Gastrocnemius medialis (tissue), 4 donors: ENCODE measurements around the gene KCNE3. TPM values are rescaled to one million over a fixed set of nuclear protein-coding genes. Genes with fewer than 3 reads are reported as not detected.

Experiments used
- ATAC-seq, 2 donors: fragments of 150-250 bp; one replicate each; pipeline ENCODE4 v1.9.1; 2016
- DNase-seq, 2 donors: peaks; one replicate each; pipeline ENCODE4 v3.0.0-alpha.2; 2019
- H3K27ac ChIP-seq, 4 donors: fragments of 200-600 bp; sonication (generic); 1 replicate in 1 of 4; 2 replicates in 3 of 4; pipeline ENCODE4 v1.5.1; 2016 to 2018; ENCODE audit warnings: mild to moderate bottlenecking in 2 of 4, moderate library complexity in 1 of 4
- H3K27me3 ChIP-seq, 3 donors: fragments of 200-600 bp; sonication (generic) in 2 of 3; 1 replicate in 1 of 3; 2 replicates in 2 of 3; pipeline versions ENCODE4 v1.5.1 to v1.6.0; 2016 to 2019; ENCODE audit warnings: mild to moderate bottlenecking in 1 of 3, moderate library complexity in 1 of 3
- H3K36me3 ChIP-seq, 2 donors: fragments of 200-600 bp; sonication (generic) in 1 of 2; one replicate each; pipeline ENCODE4 v1.5.1; 2017 to 2018
- H3K4me1 ChIP-seq, 2 donors: fragments of 200-600 bp; sonication (generic) in 1 of 2; one replicate each; pipeline ENCODE4 v1.5.1; 2016 to 2017; ENCODE audit warnings: mild to moderate bottlenecking in 2 of 2
- H3K4me3 ChIP-seq, 4 donors: fragments of 200-600 bp; sonication (generic) in 3 of 4; 1 replicate in 1 of 4; 2 replicates in 3 of 4; pipeline ENCODE4 v1.5.1; 2016 to 2019; ENCODE audit warnings: mild to moderate bottlenecking in 2 of 4
- H3K9me3 ChIP-seq, 3 donors: fragments of 200-600 bp; sonication (generic) in 2 of 3; 1 replicate in 1 of 3; 2 replicates in 2 of 3; pipeline ENCODE4 v1.5.1; 2016 to 2019
- CTCF ChIP-seq, 5 experiments: fragments of 450-650 bp in 3 of 5; fragments of 200-600 bp in 2 of 5; sonication (generic) in 2 of 5; IDR thresholded peaks in 4 of 5; conservative IDR thresholded peaks in 1 of 5; 1 replicate in 4 of 5; 2 replicates in 1 of 5; pipeline ENCODE4 v1.5.1; 2016 to 2019; ENCODE audit warnings: antibody characterized with exemption in 5 of 5, mild to moderate bottlenecking in 3 of 5, moderate library complexity in 3 of 5
- POLR2A ChIP-seq, 2 donors: fragments of 450-650 bp; IDR thresholded peaks; one replicate each; pipeline ENCODE4 v1.6.1; 2017; ENCODE audit warnings: antibody characterized with exemption in 2 of 2, mild to moderate bottlenecking in 2 of 2, moderate library complexity in 2 of 2
- in situ Hi-C, 4 donors: fragments of 200-750 bp; cut with MboI; loops; one replicate each; pipeline versions ENCODE4 v1.15.0 to v1.8.0; 2017; ENCODE audit warnings: low sequenced_read_pairs in 4 of 4
- intact Hi-C: fragments of 100-400 bp; cut with DNase I; formaldehyde crosslinking; loops from one replicate; pipeline ENCODE4 v1.15.1; 2023; ENCODE audit warnings: low total_unique reads
- total RNA-seq, 4 donors: library from RNA; depleted of rRNA; stranded (reverse); fragments of >200 nt; gene quantifications; one replicate each; pipeline versions ENCODE4 v1.1.0 to v1.2.3, GENCODE V29; 2016

The KCNE3 gene
- total RNA-seq, 4 donors from 2014 or later = 0.24 to 2.8 (median 1.1) TPM

- intact Hi-C loops (no loop called here), in situ Hi-C loops (loop anchor here in 2 of 4 donors (25.0 kb wide), 1 partner anchor 277 kb away; the partner anchor contains the start of genes CHRDL2 (in 2 of the 2) and RNF169 (in 2 of the 2))
- peak in 1 of 2 donors; percentile 31 for ATAC-seq
- no peaks in the 10 kb centered on the region for H3K9me3 ChIP-seq
- no peaks in the 10 kb centered on the region for H3K27me3 ChIP-seq
- H3K4me1 ChIP-seq = peaks cover 0 to 5% of the 10 kb centered on the region in 2 donors
- TF ChIP-seq POLR2A (IDR thresholded peaks at IDR 0.05) (no peak), CTCF (IDR thresholded peaks at IDR 0.05 in 4 of 5, conservative IDR thresholded peaks at IDR 0.05 in 1 of 5) (no peak)
- DNase-seq = no peak
- H3K4me3 ChIP-seq = peak overlapping the region in 1 of 4 donors; percentile 30
- H3K36me3 ChIP-seq = no peaks in the 10 kb centered on the region
- no peak overlapping the region for H3K27ac ChIP-seq
These were observed 6.7 kb downstream of the KCNE3 start for GRCh38 chr11:74460481-74461154.

GRCh38 chr11:74460065-74460464 lies 7.3 kb downstream of the KCNE3 start:
- no peak overlapping the region for H3K27ac ChIP-seq

GRCh38 chr11:74459584-74459983 lies 7.8 kb downstream of the KCNE3 start:
- no peak for DNase-seq
- in situ Hi-C loops = loop anchor here in 3 of 4 donors (5.0 to 25.0 kb wide), 4 partner anchors 105 to 278 kb away; partner anchors contain the start of genes CHRDL2 (in 2 of the 3) and RNF169 (in 2 of the 3)
- no peak for TF ChIP-seq CTCF (IDR thresholded peaks at IDR 0.05 in 4 of 5, conservative IDR thresholded peaks at IDR 0.05 in 1 of 5)
- TF ChIP-seq POLR2A (IDR thresholded peaks at IDR 0.05) = no peak
- no peak for ATAC-seq
- H3K9me3 ChIP-seq = no peaks in the 10 kb centered on the region
- no peak overlapping the region for H3K27ac ChIP-seq
- peaks cover 0 to 5% of the 10 kb centered on the region in 2 donors for H3K4me1 ChIP-seq
- no peaks in the 10 kb centered on the region for H3K27me3 ChIP-seq
- intact Hi-C loops = no loop called here
- H3K4me3 ChIP-seq = no peak overlapping the region
- H3K36me3 ChIP-seq = no peaks in the 10 kb centered on the region

More at GRCh38 chr11:74460065-74460464, 7.3 kb downstream of the KCNE3 start:
- TF ChIP-seq POLR2A (IDR thresholded peaks at IDR 0.05) (no peak), CTCF (IDR thresholded peaks at IDR 0.05 in 4 of 5, conservative IDR thresholded peaks at IDR 0.05 in 1 of 5) (no peak)
- Histone ChIP-seq H3K36me3 (no peaks in the 10 kb centered on the region), H3K4me1 (peaks cover 0 to 5% of the 10 kb centered on the region in 2 donors), H3K27me3 (no peaks in the 10 kb centered on the region), H3K9me3 (no peaks in the 10 kb centered on the region), H3K4me3 (no peak overlapping the region)
- DNase-seq (no peak), ATAC-seq (no peak)
- in situ Hi-C loops (loop anchor here in 2 of 4 donors (25.0 kb wide), 1 partner anchor 277 kb away; the partner anchor contains the start of genes CHRDL2 (in 2 of the 2) and RNF169 (in 2 of the 2)), intact Hi-C loops (no loop called here)

GRCh38 chr11:74457356-74457755 lies 10.0 kb downstream of the KCNE3 start:
- intact Hi-C loops = no loop called here
- no peaks in the 10 kb centered on the region for H3K9me3 ChIP-seq
- no peak overlapping the region for H3K27ac ChIP-seq
- ATAC-seq = no peak
- H3K4me1 ChIP-seq = peaks cover 0 to 5% of the 10 kb centered on the region in 2 donors
- H3K27me3 ChIP-seq = no peaks in the 10 kb centered on the region
- in situ Hi-C loops = loop anchor here in 3 of 4 donors (5.0 to 25.0 kb wide), 4 partner anchors 107 to 280 kb away; partner anchors contain the start of genes CHRDL2 (in 2 of the 3) and RNF169 (in 2 of the 3)
- no peak overlapping the region for H3K4me3 ChIP-seq
- TF ChIP-seq CTCF (IDR thresholded peaks at IDR 0.05 in 4 of 5, conservative IDR thresholded peaks at IDR 0.05 in 1 of 5) (no peak), POLR2A (IDR thresholded peaks at IDR 0.05) (no peak)
- H3K36me3 ChIP-seq = no peaks in the 10 kb centered on the region
- DNase-seq = no peak
